Measurements from ENCODE around the gene CNOT1.
"Not testable (repeated sequence)": the region's sequence is repeated elsewhere in the genome, so short reads cannot be mapped to it uniquely, and the experiment has no call there.

The CNOT1 gene

GRCh38 chr16:58501242-58502131 is 128.1 kb downstream of the CNOT1 start:
- DNase-seq: no peak

- DNase-seq: no peak
These were observed 129.0 kb downstream of the CNOT1 start for GRCh38 chr16:58500430-58501241.

- DNase-seq: no peak
These were observed 129.8 kb downstream of the CNOT1 start, which contains the start of gene NDRG4 for GRCh38 chr16:58499615-58500351. TSS of gene NDRG4 (plus strand) at chr16:58500143. CDS start at chr16:58500249, 106 bp downstream.

- DNase-seq: no peak
These were observed 130.5 kb downstream of the CNOT1 start for GRCh38 chr16:58499092-58499511.

- no peak for DNase-seq
These were observed 131.1 kb downstream of the CNOT1 start for GRCh38 chr16:58498341-58499091.

- no peak for DNase-seq
These were observed 131.7 kb downstream of the CNOT1 start for GRCh38 chr16:58497935-58498334.

GRCh38 chr16:58497468-58497867 is 132.2 kb downstream of the CNOT1 start:
- DNase-seq: no peak

GRCh38 chr16:58495521-58496331 is 133.9 kb downstream of the CNOT1 start:
- DNase-seq: no peak

GRCh38 chr16:58494981-58495520 is 134.6 kb downstream of the CNOT1 start:
- peak; percentile 40 to 66 for DNase-seq

- no peak for DNase-seq
These were observed 135.7 kb downstream of the CNOT1 start for GRCh38 chr16:58493756-58494431.

- DNase-seq: no peak
These were observed 136.9 kb downstream of the CNOT1 start for GRCh38 chr16:58492735-58493134.

- DNase-seq: no peak
These were observed 137.6 kb downstream of the CNOT1 start for GRCh38 chr16:58492066-58492465.

- not testable (repeated sequence) for DNase-seq
These were observed 139.1 kb downstream of the CNOT1 start for GRCh38 chr16:58490539-58490938.

- DNase-seq: no peak
These were observed 139.6 kb downstream of the CNOT1 start for GRCh38 chr16:58490065-58490464.

GRCh38 chr16:58488531-58488930 is 141.1 kb downstream of the CNOT1 start:
- no peak for DNase-seq

- peak; percentile 24 to 46 for DNase-seq
These were observed 141.9 kb downstream of the CNOT1 start for GRCh38 chr16:58487566-58488351.

GRCh38 chr16:58485184-58485887 is 144.3 kb downstream of the CNOT1 start:
- DNase-seq: no peak

GRCh38 chr16:58481931-58482330 is 147.7 kb downstream of the CNOT1 start:
- no peak for DNase-seq

Measured in AML-193 (cell line).